Measurements from ENCODE around the gene GRIK5. TPM values are rescaled to one million over a fixed set of nuclear protein-coding genes. Genes with fewer than 3 reads are reported as not detected.

GRIK5 gene
- total and polyA plus RNA-seq, 2 of the 8 experiments (the other 6 are each of a cell fraction or from before 2014, with no cell fraction given), result 17.8 to 42.9 TPM

GRCh38 chr19:42006569-42006968 lies 63.4 kb downstream of the GRIK5 start:
- Histone ChIP-seq H3K79me1 (ENCODE audit: low read depth, low read length) (no peaks in the 10 kb centered on the region), H4K20me1 (replicated peaks in 1 of 2; ENCODE audit: control insufficient read depth in 1 of 2, insufficient read depth in 2 of 2, low read length in 2 of 2) (peaks cover 0 to 4% of the 10 kb centered on the region in 2 experiments), H2BK20ac (ENCODE audit: low read length) (no peak overlapping the region), H3K4me2 (ENCODE audit: insufficient read depth in 1 of 2, low read depth in 2 of 2, low read length in 2 of 2) (no peak overlapping the region), H3K23ac (ENCODE audit: insufficient read length) (no peak overlapping the region), H4K8ac (ENCODE audit: extremely low read depth, insufficient read depth, low read length) (no peak overlapping the region; the same call in 1 of the 2 replicates), H4K91ac (replicated peaks; ENCODE audit: insufficient read length, low read length) (no peak overlapping the region), H3K9ac (replicated peaks in 1 of 4; ENCODE audit: extremely low read depth in 1 of 4, low read depth in 3 of 4, low read length in 3 of 4) (no peak overlapping the region), H4K5ac (ENCODE audit: insufficient read length, low read depth, low read length) (no peak overlapping the region), H2AFZ (ENCODE audit: low read length) (no peak overlapping the region), H3K27me3 (replicated peaks in 1 of 4; ENCODE audit: control insufficient read depth in 3 of 4, extremely low read depth in 1 of 4, insufficient read depth in 3 of 4, low read length in 3 of 4) (no peaks in the 10 kb centered on the region; a peak in 2 of 7 replicates), H3K36me3 (ENCODE audit: control insufficient read depth in 2 of 4, insufficient read depth in 4 of 4, low read length in 3 of 4) (peaks cover 0 to 6% (median 4%) of the 10 kb centered on the region in 4 experiments; a peak in 4 of 8 replicates), H2BK15ac (ENCODE audit: low read length) (no peak overlapping the region), H3K18ac (ENCODE audit: extremely low read depth, low read length) (no peak overlapping the region), H3K14ac (ENCODE audit: insufficient read length) (no peak overlapping the region), H3K79me2 (ENCODE audit: control insufficient read depth in 1 of 2, insufficient read depth in 2 of 2, low read length in 2 of 2) (no peaks in the 10 kb centered on the region), H2BK5ac (ENCODE audit: low read depth, low read length) (no peak overlapping the region), H3K4ac (replicated peaks; ENCODE audit: insufficient read length, low read depth, low read length) (no peak overlapping the region), H3K56ac (replicated peaks; ENCODE audit: insufficient read length, low read depth, low read length) (no peak overlapping the region), H2BK120ac (replicated peaks; ENCODE audit: low read depth, low read length) (no peak overlapping the region), H3K4me1 (replicated peaks in 1 of 4; ENCODE audit: control insufficient read depth in 3 of 4, insufficient read depth in 4 of 4, low read length in 3 of 4) (peaks cover 0 to 7% (median 0%) of the 10 kb centered on the region in 4 experiments; a peak in 2 of 7 replicates), H3K9me3 (ENCODE audit: insufficient read depth in 2 of 2, low read depth in 1 of 2, low read length in 1 of 2) (no peaks in the 10 kb centered on the region), H2AK5ac (ENCODE audit: low read depth, low read length) (no peak overlapping the region), H2BK12ac (ENCODE audit: low read depth, low read length) (no peak overlapping the region), H3K4me3 (ENCODE audit: extremely low read depth in 1 of 4, insufficient read depth in 2 of 4, low read depth in 3 of 4, low read length in 4 of 4) (no peak overlapping the region), H3K27ac (ENCODE audit: low read depth, low read length) (no peak overlapping the region), H3K23me2 (ENCODE audit: low read depth, low read length) (no peaks in the 10 kb centered on the region)
- POLR2A ChIA-PET (ENCODE audit: partially characterized antibody), result no interaction called here
- WGBS, 2 experiments (ENCODE audit: extremely low coverage in 1 of 2, insufficient coverage in 1 of 2, insufficient read length in 1 of 2, insufficient replicate concordance in 2 of 2, low coverage in 1 of 2, low lambda C conversion rate in 2 of 2, missing lambda C conversion rate in 1 of 2), result 92% methylated on average over 13 of the region's 13 CpGs; no CpG with 5 or more reads in 1 of the 2 experiments
- TF ChIP-seq RAD21 (IDR thresholded peaks at IDR 0.05 in 1 of 2, conservative IDR thresholded peaks at IDR 0.05 in 1 of 2; ENCODE audit: low read depth in 2 of 2, low read length in 2 of 2) (no peak), PHF8 (conservative IDR thresholded peaks at IDR 0.05; ENCODE audit: low read depth, low read length) (no peak), YY1 (IDR thresholded peaks at IDR 0.05; ENCODE audit: low read depth, low read length) (no peak), JUN (IDR thresholded peaks at IDR 0.05; ENCODE audit: low read depth, low read length) (no peak), TBP (IDR thresholded peaks at IDR 0.05; ENCODE audit: low read depth, low read length) (no peak), EZH2 (IDR thresholded peaks at IDR 0.05; ENCODE audit: low read depth, low read length, severe bottlenecking) (no peak), TEAD4 (IDR thresholded peaks at IDR 0.05; ENCODE audit: low read depth, low read length) (no peak), SRF (IDR thresholded peaks at IDR 0.05; ENCODE audit: low read depth, low read length) (no peak), RNF2 (IDR thresholded peaks at IDR 0.05; ENCODE audit: borderline replicate concordance, low read depth, low read length, missing control alignments, poor library complexity, severe bottlenecking) (no peak), CEBPB (IDR thresholded peaks at IDR 0.05; ENCODE audit: low read depth, low read length) (no peak)
- CTCF ChIA-PET (ENCODE audit: partially characterized antibody), result interaction anchor here (1.5 to 2.0 kb wide), 2 partner anchors 17 to 22 kb away, joined by 6 to 11 read pairs; no protein-coding TSS in a partner anchor
- FAIRE-seq, result no peak
- no peak for DNase-seq (ENCODE audit: low read depth in 1 of 2, low spot score in 2 of 2)
